HG02678 (cell line): ENCODE data around the gene CHRD.

Source experiments
- ATAC-seq: cut with Tn5 transposase; IDR thresholded peaks from one replicate; pipeline ENCODE4 v1.9.1; 2021; ENCODE audit warnings: mild to moderate bottlenecking, moderate library complexity; ENCODE audit not compliant: unreplicated experiment

The CHRD gene

GRCh38 chr3:184360929-184361531 lies 18.8 kb upstream of the CHRD start:
- peak; percentile 3 for ATAC-seq

- peak; percentile 48 for ATAC-seq
These were observed 18.3 kb upstream of the CHRD start, which contains the start of the genes CLCN2 and POLR2H for GRCh38 chr3:184361532-184361931. Gene CLCN2, minus strand, starts transcription at chr3:184361605. Its CDS starts 126 bp downstream, at chr3:184361479. Gene POLR2H, plus strand, starts transcription at chr3:184361710. Its CDS starts 1,783 bp downstream, at chr3:184363493.

GRCh38 chr3:184361932-184362667 lies 17.8 kb upstream of the CHRD start:
- ATAC-seq: peak; percentile 8

- peak; percentile 86 for ATAC-seq
These were observed 16.9 kb upstream of the CHRD start for GRCh38 chr3:184362668-184363546.

GRCh38 chr3:184366619-184367289 lies 13.1 kb upstream of the CHRD start:
- ATAC-seq: no peak

- no peak for ATAC-seq
These were observed 11.7 kb upstream of the CHRD start for GRCh38 chr3:184368116-184368515.

- ATAC-seq: no peak
These were observed 11.2 kb upstream of the CHRD start for GRCh38 chr3:184368586-184369183.

- peak; percentile 89 for ATAC-seq
These were observed 8.3 kb upstream of the CHRD start for GRCh38 chr3:184371570-184372018.

- ATAC-seq: no peak
These were observed 7.5 kb upstream of the CHRD start for GRCh38 chr3:184372296-184372821.

- no peak for ATAC-seq
These were observed 6.9 kb upstream of the CHRD start for GRCh38 chr3:184372911-184373310.

- ATAC-seq: no peak
These were observed 6.4 kb upstream of the CHRD start for GRCh38 chr3:184373422-184373821.

- ATAC-seq: no peak
These were observed 4.0 kb upstream of the CHRD start for GRCh38 chr3:184375747-184376461.

GRCh38 chr3:184377374-184377773 lies 2.5 kb upstream of the CHRD start:
- ATAC-seq: no peak

- ATAC-seq: no peak
These were observed 1.9 kb upstream of the CHRD start, which contains the start of gene THPO for GRCh38 chr3:184377882-184378445. Gene THPO, minus strand, starts transcription at chr3:184378207. Its CDS starts 1,948 bp downstream, at chr3:184376259.

- no peak for ATAC-seq
These were observed 1.1 kb upstream of the CHRD start for GRCh38 chr3:184378651-184379357.

- no peak for ATAC-seq
These were observed 352 bp downstream of the CHRD start for GRCh38 chr3:184380185-184380626.

GRCh38 chr3:184380627-184381260 lies 890 bp downstream of the CHRD start:
- no peak for ATAC-seq
